ENCODE data around the gene WDR37.

Gene WDR37

DNA sequence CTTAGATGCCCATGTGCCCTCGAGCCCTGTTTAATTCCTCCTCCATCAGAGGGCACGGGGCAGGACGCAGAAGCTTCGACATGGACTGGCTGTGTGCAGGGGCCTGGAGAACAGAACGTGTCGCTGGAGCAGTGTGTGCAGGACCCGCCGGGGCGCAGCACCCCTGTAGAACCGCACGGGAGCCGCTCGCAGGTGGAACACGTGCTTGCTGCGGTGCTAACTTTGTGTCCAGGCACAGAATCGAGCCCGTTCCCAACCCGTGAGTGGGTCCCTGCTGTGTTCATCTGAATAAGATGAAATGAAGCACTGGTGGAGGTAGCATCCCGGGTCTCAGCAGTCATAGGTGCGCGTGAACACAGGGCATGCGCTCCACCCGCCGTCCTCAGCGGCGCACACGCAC is 116.9 kb downstream of the WDR37 start:
- Histone ChIP-seq H3K79me2 (ENCODE audit: control insufficient read depth, low read length) (no peaks in the 10 kb centered on the region), H3K4me1 (ENCODE audit: control insufficient read depth, low read length) (no peaks in the 10 kb centered on the region), H3K4me3 (ENCODE audit: low read length) (no peak overlapping the region), H3K27ac (ENCODE audit: low read depth, low read length) (no peak overlapping the region), H4K20me1 (ENCODE audit: control insufficient read depth, insufficient read depth, low read depth, low read length) (no peaks in the 10 kb centered on the region), H3K36me3 (ENCODE audit: control insufficient read depth, low read length) (no peaks in the 10 kb centered on the region), H3K27me3 (ENCODE audit: control insufficient read depth, low read length) (no peaks in the 10 kb centered on the region), H3F3A (ENCODE audit: control insufficient read depth, insufficient read depth) (no peaks in the 10 kb centered on the region), H3K9me3 (ENCODE audit: control insufficient read depth, insufficient read depth, low read length) (no peaks in the 10 kb centered on the region), H3K4me2 (ENCODE audit: low read length) (no peak overlapping the region), H3K9me2 (replicated peaks; ENCODE audit: control insufficient read depth, low read length) (no peaks in the 10 kb centered on the region)
- TF ChIP-seq, protein P1, sequence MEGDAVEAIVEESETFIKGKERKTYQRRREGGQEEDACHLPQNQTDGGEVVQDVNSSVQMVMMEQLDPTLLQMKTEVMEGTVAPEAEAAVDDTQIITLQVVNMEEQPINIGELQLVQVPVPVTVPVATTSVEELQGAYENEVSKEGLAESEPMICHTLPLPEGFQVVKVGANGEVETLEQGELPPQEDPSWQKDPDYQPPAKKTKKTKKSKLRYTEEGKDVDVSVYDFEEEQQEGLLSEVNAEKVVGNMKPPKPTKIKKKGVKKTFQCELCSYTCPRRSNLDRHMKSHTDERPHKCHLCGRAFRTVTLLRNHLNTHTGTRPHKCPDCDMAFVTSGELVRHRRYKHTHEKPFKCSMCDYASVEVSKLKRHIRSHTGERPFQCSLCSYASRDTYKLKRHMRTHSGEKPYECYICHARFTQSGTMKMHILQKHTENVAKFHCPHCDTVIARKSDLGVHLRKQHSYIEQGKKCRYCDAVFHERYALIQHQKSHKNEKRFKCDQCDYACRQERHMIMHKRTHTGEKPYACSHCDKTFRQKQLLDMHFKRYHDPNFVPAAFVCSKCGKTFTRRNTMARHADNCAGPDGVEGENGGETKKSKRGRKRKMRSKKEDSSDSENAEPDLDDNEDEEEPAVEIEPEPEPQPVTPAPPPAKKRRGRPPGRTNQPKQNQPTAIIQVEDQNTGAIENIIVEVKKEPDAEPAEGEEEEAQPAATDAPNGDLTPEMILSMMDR (IDR thresholded peaks at IDR 0.05; ENCODE audit: low read depth, low read length, poor library complexity, severe bottlenecking): no peak
- no peak for TF ChIP-seq EZH2phosphoT487 (IDR thresholded peaks at IDR 0.05; ENCODE audit: borderline replicate concordance, low read length)

DNA sequence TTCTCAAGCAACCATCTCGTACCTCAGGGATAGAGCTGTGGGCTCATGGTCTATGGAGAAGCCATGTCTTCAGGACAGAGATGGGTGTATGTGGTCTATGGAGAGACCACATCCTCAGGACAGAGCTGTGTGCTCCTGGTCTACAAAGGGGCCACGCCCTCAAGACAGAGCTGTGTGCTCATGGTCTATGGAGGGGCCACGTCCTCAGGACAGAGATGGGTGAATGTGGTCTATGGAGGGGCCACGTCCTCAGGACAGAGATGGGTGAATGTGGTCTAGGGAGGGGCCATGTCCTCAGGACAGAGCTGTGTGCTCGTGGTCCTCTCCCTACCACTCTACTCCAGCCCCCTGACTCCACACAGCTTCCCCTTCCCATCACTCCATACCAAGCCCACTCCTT is 117.8 kb downstream of the WDR37 start:
- no peaks in the 10 kb centered on the region for H3K9me3 ChIP-seq (ENCODE audit: control insufficient read depth, insufficient read depth, low read length)
- H3F3A ChIP-seq (ENCODE audit: control insufficient read depth, insufficient read depth): no peaks in the 10 kb centered on the region
- H3K4me2 ChIP-seq (ENCODE audit: low read length): no peak overlapping the region
- H3K4me1 ChIP-seq (ENCODE audit: control insufficient read depth, low read length): no peaks in the 10 kb centered on the region
- H3K36me3 ChIP-seq (ENCODE audit: control insufficient read depth, low read length): no peaks in the 10 kb centered on the region
- H3K27ac ChIP-seq (ENCODE audit: low read depth, low read length): no peak overlapping the region
- H3K27me3 ChIP-seq (ENCODE audit: control insufficient read depth, low read length): no peaks in the 10 kb centered on the region
- H3K9me2 ChIP-seq (replicated peaks; ENCODE audit: control insufficient read depth, low read length): no peaks in the 10 kb centered on the region
- no peak overlapping the region for H3K4me3 ChIP-seq (ENCODE audit: low read length)
- no peaks in the 10 kb centered on the region for H4K20me1 ChIP-seq (ENCODE audit: control insufficient read depth, insufficient read depth, low read depth, low read length)
- no peaks in the 10 kb centered on the region for H3K79me2 ChIP-seq (ENCODE audit: control insufficient read depth, low read length)
- no peak for TF ChIP-seq EZH2phosphoT487 (IDR thresholded peaks at IDR 0.05; ENCODE audit: borderline replicate concordance, low read length)
- TF ChIP-seq, protein P1 (IDR thresholded peaks at IDR 0.05; ENCODE audit: low read depth, low read length, poor library complexity, severe bottlenecking): no peak

DNA sequence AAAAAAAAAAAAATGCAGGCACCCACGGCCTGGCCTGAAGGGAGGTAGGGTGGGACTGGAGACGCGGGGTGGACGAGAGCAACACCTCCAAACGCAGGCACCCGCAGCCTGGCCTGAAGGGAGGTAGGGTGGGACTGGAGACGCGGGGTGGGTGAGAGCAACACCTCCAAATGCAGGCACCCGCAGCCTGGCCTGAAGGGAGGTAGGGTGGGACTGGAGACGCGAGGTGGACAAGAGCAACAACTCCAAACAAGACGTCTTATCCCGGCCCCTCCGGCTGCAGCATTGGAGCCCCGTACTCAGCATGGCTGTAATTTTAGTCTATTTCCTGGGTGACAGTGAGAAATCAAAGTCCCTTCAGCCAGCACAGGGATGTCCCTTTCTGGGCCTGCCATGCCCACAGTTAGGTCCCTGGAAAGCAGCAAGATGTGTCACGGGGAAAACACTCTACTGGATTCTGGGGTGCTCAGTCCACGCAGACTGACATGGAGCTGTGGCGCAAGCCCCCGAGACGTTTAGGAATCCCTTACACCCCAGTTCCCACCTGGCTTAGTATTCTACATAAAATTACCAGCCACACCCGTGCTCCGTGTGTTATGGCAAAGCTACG is 119.9 kb downstream of the WDR37 start:
- H3K27ac ChIP-seq (ENCODE audit: low read depth, low read length): no peak overlapping the region
- TF ChIP-seq EZH2phosphoT487 (IDR thresholded peaks at IDR 0.05; ENCODE audit: borderline replicate concordance, low read length): no peak
- TF ChIP-seq, protein P1 (IDR thresholded peaks at IDR 0.05; ENCODE audit: low read depth, low read length, poor library complexity, severe bottlenecking): no peak
- H3K9me3 ChIP-seq (ENCODE audit: control insufficient read depth, insufficient read depth, low read length): no peaks in the 10 kb centered on the region
- H3K79me2 ChIP-seq (ENCODE audit: control insufficient read depth, low read length): no peaks in the 10 kb centered on the region
- H4K20me1 ChIP-seq (ENCODE audit: control insufficient read depth, insufficient read depth, low read depth, low read length): no peaks in the 10 kb centered on the region
- no peak overlapping the region for H3K4me3 ChIP-seq (ENCODE audit: low read length)
- no peaks in the 10 kb centered on the region for H3K4me1 ChIP-seq (ENCODE audit: control insufficient read depth, low read length)
- H3K36me3 ChIP-seq (ENCODE audit: control insufficient read depth, low read length): no peaks in the 10 kb centered on the region
- no peaks in the 10 kb centered on the region for H3K9me2 ChIP-seq (replicated peaks; ENCODE audit: control insufficient read depth, low read length)
- H3F3A ChIP-seq (ENCODE audit: control insufficient read depth, insufficient read depth): no peaks in the 10 kb centered on the region
- no peaks in the 10 kb centered on the region for H3K27me3 ChIP-seq (ENCODE audit: control insufficient read depth, low read length)
- H3K4me2 ChIP-seq (ENCODE audit: low read length): no peak overlapping the region

Measured in DOHH2 (cell line).